OCI-LY7 (cell line): ENCODE results near the gene EFNA2.

ENCODE experiments used
- CTCF ChIP-seq: fragments of 200-600 bp; sonication (generic); conservative IDR thresholded peaks from 2 replicates; pipeline ENCODE4 v1.5.1; 2014; ENCODE audit warnings: mild to moderate bottlenecking, antibody characterized with exemption, low read length, moderate library complexity, mixed read lengths
- EZH2phosphoT487 ChIP-seq: fragments of 200-600 bp; sonication (generic); IDR thresholded peaks from 2 replicates; pipeline ENCODE4 v1.6.1; 2018; ENCODE audit warnings: low read depth, borderline replicate concordance, mild to moderate bottlenecking, mixed run types, antibody characterized with exemption, low read length, moderate library complexity, mixed read lengths

- no peak for TF ChIP-seq CTCF
- TF ChIP-seq EZH2phosphoT487: no peak
Measured at GRCh38 chr19:1298235-1298634, 12.6 kb downstream of the EFNA2 start.
